Heart right ventricle (tissue), 16 donors: ENCODE results near the gene TCF12. TPM values are rescaled to one million over a fixed set of nuclear protein-coding genes. Genes with fewer than 3 reads are reported as not detected.
A peak's percentile ranks its signal among the peaks of the same experiment; 100 is the strongest.

Source experiments
- ATAC-seq, 8 donors: fragments of 200-7000 bp; cut with Tn5 transposase; one replicate each; pipeline ENCODE4 v1.9.1; 2020; ENCODE audit warnings: mild to moderate bottlenecking in 8 of 8, moderate library complexity in 8 of 8, moderate number of reproducible peaks in 1 of 8
- DNase-seq, 2 donors: peaks; one replicate each; pipeline ENCODE4 v3.0.0-alpha.2; 2020
- H3K27ac ChIP-seq, 10 donors: fragments of 200-600 bp; sonication (generic) in 2 of 10; one replicate each; pipeline versions ENCODE4 v1.5.0 to v1.8.0; 2020 to 2022; ENCODE audit warnings: mild to moderate bottlenecking in 3 of 10
- H3K27me3 ChIP-seq, 7 donors: fragments of 200-600 bp; one replicate each; pipeline ENCODE4 v1.8.0; 2021 to 2022; ENCODE audit warnings: mild to moderate bottlenecking in 2 of 7
- H3K36me3 ChIP-seq, 9 donors: fragments of 200-600 bp; sonication (generic) in 1 of 9; one replicate each; pipeline versions ENCODE4 v1.5.0 to v1.8.0; 2020 to 2022; ENCODE audit warnings: mild to moderate bottlenecking in 2 of 9
- H3K4me1 ChIP-seq, 9 donors: fragments of 200-600 bp; sonication (generic) in 1 of 9; one replicate each; pipeline versions ENCODE4 v1.5.0 to v1.8.0; 2020 to 2022; ENCODE audit warnings: mild to moderate bottlenecking in 4 of 9
- H3K4me3 ChIP-seq, 10 donors: fragments of 200-600 bp; sonication (generic) in 2 of 10; one replicate each; pipeline versions ENCODE4 v1.5.0 to v1.8.0; 2020 to 2022; ENCODE audit warnings: mild to moderate bottlenecking in 7 of 10, moderate library complexity in 2 of 10
- H3K9me3 ChIP-seq, 11 donors: fragments of 200-600 bp in 10 of 11; sonication (generic) in 2 of 11; one replicate each; pipeline versions ENCODE4 v1.5.0 to v1.8.0; 2013 to 2022; ENCODE audit warnings: mild to moderate bottlenecking in 2 of 11, control low read depth in 1 of 11, moderate library complexity in 1 of 11
- WGBS, 2 donors: extraction: QIAGEN DNeasy Blood & Tissue Kit; methylation state at CpG; one replicate each; pipeline ENCODE4 v1.1.7; 2013; ENCODE audit warnings: inconsistent platforms in 1 of 2; 5-methylcytosine and 5-hydroxymethylcytosine counted together
- intact Hi-C, 10 donors: fragments of 100-400 bp; cut with DNase I; formaldehyde crosslinking; loops; one replicate each; pipeline versions ENCODE4 v1.11.1 to v1.14.2; 2022
- long read RNA-seq, 3 donors: library from polyadenylated mRNA; unstranded; transcript quantifications; one replicate each; pipeline ENCODE4 v2.0.0, GENCODE V29; 2020 to 2021
- polyA plus RNA-seq, 2 donors: library from polyadenylated mRNA; stranded (reverse); fragments of 200-250 nt; gene quantifications; one replicate each; pipeline ENCODE4 v1.2.3, GENCODE V29; 2013
- total RNA-seq, 10 donors: library from RNA; stranded (reverse); fragmentation: NEBNext Ultra II Directional in 3 of 10; extraction: Animal tissue kit (Norgen Biotek cat#: 25700) in 3 of 10; gene quantifications; one replicate each; pipeline versions ENCODE4 v1.2.1 to v1.2.4, GENCODE V29; 2021 to 2023
- TF ChIP-seq, protein P1 (sequence below), 9 donors: fragments of 200-600 bp; sonication (generic) in 2 of 9; IDR thresholded peaks; one replicate each; pipeline versions ENCODE4 v1.5.0 to v1.8.0; 2021 to 2022; ENCODE audit warnings: antibody characterized with exemption in 9 of 9, mild to moderate bottlenecking in 5 of 9, moderate library complexity in 1 of 9
- donor health status: Arrhythmogenic right ventricular cardiomyopathy.
- donor health status: ischemic (EF 13 %, LVEDD 7.1; RV severe dilation, severe dysfunction).
- donor health status: healthy with polysubstance abuse.
- donor health status: DM: no; HTN: yes; CAD: no.
- donor health status: DM: no; HTN: no; CAD: no.
- donor health status: ischemic (EF 25% LVEDD 6.9; RV normal size, moderate dysfunction).
- donor health status: ischemic (EF 25% LVEDD 5.7; RV mildly dilated, moderate dysfunction).
- donor health status: healthy.
- donor health status: DM: yes; HTN: yes; CAD: no.
- donor health status: Ischemic cardiomyopathy.
- donor health status: ischemic (EF 35%, LVEDD 5.7; RV mildly dilated, moderate dysfunction).
- donor health status: nonischemic (EF 11% LVEDD 7.7; RV severe dilation, severe dysfunction).
- donor health status: DM: yes; HTN: yes; CAD: no.
- donor health status: PGD.
- donor health status: ischemic (EF 29% LVEDD 5.4; RV normal size, mild dysfunction).
- donor health status: nonischemic (EF 23%, LVEDD 6.1; RV moderate dilation, normal function).

TCF12 gene
- 10 to 100 TPM; 29.2 to 55.7 (median 39.4) TPM for total RNA-seq
- polyA plus RNA-seq, result 10 to 100 TPM in 1 of 2 donors, 1 to 10 TPM in 1; 8.7 to 11.7 TPM
- long read RNA-seq, donor 1, full-length matches to known transcripts, result 19 of 38 reads
- long read RNA-seq, donor 1, partial matches to known transcripts, result 10 of 38 reads
- long read RNA-seq, donor 1, other reads (novel, unspliced or antisense), result 9 of 38 reads
- long read RNA-seq, donor 2, full-length matches to known transcripts, result 28 of 50 reads
- long read RNA-seq, donor 2, partial matches to known transcripts, result 9 of 50 reads
- long read RNA-seq, donor 2, other reads (novel, unspliced or antisense), result 13 of 50 reads
- long read RNA-seq, donor 3, full-length matches to known transcripts, result 26 of 128 reads
- long read RNA-seq, donor 3, partial matches to known transcripts, result 78 of 128 reads
- long read RNA-seq, donor 3, other reads (novel, unspliced or antisense), result 24 of 128 reads

- H3K36me3 ChIP-seq, result peaks cover 0 to 25% (median 0%) of the 10 kb centered on the region in 9 donors
- intact Hi-C loops, result loop anchor here in 9 of 10 donors (1.0 to 10.0 kb wide), 10 partner anchors 29 to 387 kb away; no protein-coding TSS in a partner anchor
- no peaks in the 10 kb centered on the region for H3K27me3 ChIP-seq
- WGBS, 2 donors, result 0 to 1% methylated on average over 94 to 97 of the region's 97 CpGs
- ATAC-seq, result peak; percentile 95 to 98 (median 97)
- H3K4me3 ChIP-seq, result peak within 1 kb of the TSS; percentile 84 to 97 (median 91)
- peak within 1 kb of the TSS; percentile 93 to 98 (median 98) for H3K27ac ChIP-seq
- peak; percentile 96 for DNase-seq
- H3K9me3 ChIP-seq, result no peaks in the 10 kb centered on the region
- peaks cover 3 to 68% (median 60%) of the 10 kb centered on the region in 9 donors for H3K4me1 ChIP-seq
- TF ChIP-seq, protein P1, sequence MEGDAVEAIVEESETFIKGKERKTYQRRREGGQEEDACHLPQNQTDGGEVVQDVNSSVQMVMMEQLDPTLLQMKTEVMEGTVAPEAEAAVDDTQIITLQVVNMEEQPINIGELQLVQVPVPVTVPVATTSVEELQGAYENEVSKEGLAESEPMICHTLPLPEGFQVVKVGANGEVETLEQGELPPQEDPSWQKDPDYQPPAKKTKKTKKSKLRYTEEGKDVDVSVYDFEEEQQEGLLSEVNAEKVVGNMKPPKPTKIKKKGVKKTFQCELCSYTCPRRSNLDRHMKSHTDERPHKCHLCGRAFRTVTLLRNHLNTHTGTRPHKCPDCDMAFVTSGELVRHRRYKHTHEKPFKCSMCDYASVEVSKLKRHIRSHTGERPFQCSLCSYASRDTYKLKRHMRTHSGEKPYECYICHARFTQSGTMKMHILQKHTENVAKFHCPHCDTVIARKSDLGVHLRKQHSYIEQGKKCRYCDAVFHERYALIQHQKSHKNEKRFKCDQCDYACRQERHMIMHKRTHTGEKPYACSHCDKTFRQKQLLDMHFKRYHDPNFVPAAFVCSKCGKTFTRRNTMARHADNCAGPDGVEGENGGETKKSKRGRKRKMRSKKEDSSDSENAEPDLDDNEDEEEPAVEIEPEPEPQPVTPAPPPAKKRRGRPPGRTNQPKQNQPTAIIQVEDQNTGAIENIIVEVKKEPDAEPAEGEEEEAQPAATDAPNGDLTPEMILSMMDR (IDR thresholded peaks at IDR 0.05), result peak in 8 of 9 donors; percentile 22 to 67 (median 51)
These were observed at the start of gene TCF12 for GRCh38 chr15:56918046-56918938. TCF12 (plus strand) TSS chr15:56918644; CDS start chr15:56919914, 1,270 bp downstream.

- intact Hi-C loops, result loop anchor here in 7 of 10 donors (2.0 to 10.0 kb wide), 5 partner anchors 47 to 377 kb away; no protein-coding TSS in a partner anchor
- H3K36me3 ChIP-seq, result no peaks in the 10 kb centered on the region
- ATAC-seq (no peak), DNase-seq (peak; percentile 24 to 36)
- 69% methylated on average over 3 of the region's 3 CpGs for WGBS, 2 donors
- no peak overlapping the region for H3K27ac ChIP-seq
- H3K4me3 ChIP-seq, result no peak overlapping the region
- TF ChIP-seq, protein P1 (IDR thresholded peaks at IDR 0.05), result peak in 8 of 9 donors; percentile 25 to 69 (median 58)
- H3K27me3 ChIP-seq, result no peaks in the 10 kb centered on the region
- H3K9me3 ChIP-seq, result no peaks in the 10 kb centered on the region
- H3K4me1 ChIP-seq, result peaks cover 0 to 9% (median 0%) of the 10 kb centered on the region in 9 donors
These were observed 48.9 kb upstream of the TCF12 start for GRCh38 chr15:56869573-56869972.

DNA sequence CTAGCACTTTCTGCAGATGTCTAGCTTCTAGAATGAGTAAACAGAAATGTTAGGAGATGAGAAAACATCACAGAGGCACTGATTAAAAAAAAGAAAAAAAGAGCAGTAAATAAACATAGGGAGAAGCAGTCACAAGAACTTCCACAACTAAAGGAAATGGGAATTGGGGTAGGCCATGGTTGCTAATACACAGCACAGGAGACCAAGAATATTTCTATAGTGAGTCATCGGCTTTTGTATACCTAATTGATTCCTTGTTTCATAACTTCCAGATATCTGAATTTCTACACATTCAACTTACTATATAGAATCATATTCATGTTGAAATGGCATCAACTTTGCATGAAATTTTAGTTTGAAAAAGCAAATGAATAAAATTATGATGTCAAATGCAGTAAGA lies 47.3 kb upstream of the TCF12 start:
- Histone ChIP-seq H3K4me1 (peaks cover 0 to 9% (median 0%) of the 10 kb centered on the region in 9 donors), H3K4me3 (no peak overlapping the region), H3K9me3 (no peaks in the 10 kb centered on the region), H3K36me3 (no peaks in the 10 kb centered on the region), H3K27ac (no peak overlapping the region), H3K27me3 (no peaks in the 10 kb centered on the region)
- intact Hi-C loops, result loop anchor here in 3 of 10 donors (1.0 to 10.0 kb wide), 3 partner anchors 20 to 376 kb away; no protein-coding TSS in a partner anchor
- TF ChIP-seq, protein P1 (IDR thresholded peaks at IDR 0.05), result no peak
- 84 to 88% methylated on average over 1 of the region's 1 CpG for whole genome bisulfite sequencing, 2 donors
- DNase-seq (no peak), ATAC-seq (no peak)

- Histone ChIP-seq H3K27me3 (no peaks in the 10 kb centered on the region), H3K9me3 (no peaks in the 10 kb centered on the region), H3K4me3 (no peak overlapping the region), H3K27ac (no peak overlapping the region), H3K36me3 (no peaks in the 10 kb centered on the region), H3K4me1 (peaks cover 0 to 9% (median 0%) of the 10 kb centered on the region in 9 donors)
- no peak for ATAC-seq
- intact Hi-C loops, result loop anchor here in 3 of 10 donors (1.0 to 10.0 kb wide), 3 partner anchors 21 to 377 kb away; no protein-coding TSS in a partner anchor
- TF ChIP-seq, protein P1 (IDR thresholded peaks at IDR 0.05), result no peak
- WGBS, 2 donors, result 86 to 90% methylated on average over 4 of the region's 4 CpGs
- no peak for DNase-seq
These were observed 46.6 kb upstream of the TCF12 start for GRCh38 chr15:56871867-56872266.
